ENCODE results near the gene RHOU.
"Not testable (repeated sequence)": the region's sequence is repeated elsewhere in the genome, so short reads cannot be mapped to it uniquely, and the experiment has no call there.

RHOU gene

GRCh38 chr1:228734881-228735801 is at the start of gene RHOU:
Gene RHOU (plus strand): TSS chr1:228735479. CDS start chr1:228735743, 264 bp downstream.
- no peak for TF ChIP-seq GATA1 (IDR thresholded peaks at IDR 0.05; ENCODE audit: low read depth, low read length)
- DNase-seq, result peak; percentile 51 to 62

GRCh38 chr1:228687587-228687986 is 47.7 kb upstream of the RHOU start:
- no peak for DNase-seq
- TF ChIP-seq GATA1 (IDR thresholded peaks at IDR 0.05; ENCODE audit: low read depth, low read length) (no peak), POLR2A (IDR thresholded peaks at IDR 0.05; ENCODE audit: low read length) (no peak)

GRCh38 chr1:228689255-228689654 is 46.0 kb upstream of the RHOU start:
- TF ChIP-seq GATA1 (IDR thresholded peaks at IDR 0.05; ENCODE audit: low read depth, low read length) (no peak), POLR2A (IDR thresholded peaks at IDR 0.05; ENCODE audit: low read length) (no peak)
- DNase-seq, result no peak

- TF ChIP-seq GATA1 (IDR thresholded peaks at IDR 0.05; ENCODE audit: low read depth, low read length) (no peak), POLR2A (IDR thresholded peaks at IDR 0.05; ENCODE audit: low read length) (no peak)
- no peak for DNase-seq
These were observed 44.1 kb upstream of the RHOU start for GRCh38 chr1:228691211-228691610.

- DNase-seq, result peak; percentile 18 to 24
- no peak for TF ChIP-seq GATA1 (IDR thresholded peaks at IDR 0.05; ENCODE audit: low read depth, low read length)
- no peak for TF ChIP-seq POLR2A (IDR thresholded peaks at IDR 0.05; ENCODE audit: low read length)
These were observed 43.4 kb upstream of the RHOU start for GRCh38 chr1:228691926-228692325.

GRCh38 chr1:228694447-228694846 is 40.8 kb upstream of the RHOU start:
- DNase-seq, result not testable (repeated sequence)

- DNase-seq, result no peak
- TF ChIP-seq POLR2A (IDR thresholded peaks at IDR 0.05; ENCODE audit: low read length), result no peak
These were observed 40.0 kb upstream of the RHOU start for GRCh38 chr1:228695015-228695955.

- no peak for TF ChIP-seq GATA1 (IDR thresholded peaks at IDR 0.05; ENCODE audit: low read depth, low read length)
- TF ChIP-seq POLR2A (IDR thresholded peaks at IDR 0.05; ENCODE audit: low read length), result no peak
- no peak for DNase-seq
These were observed 37.9 kb upstream of the RHOU start for GRCh38 chr1:228697207-228698016.

GRCh38 chr1:228698017-228698329 is 37.3 kb upstream of the RHOU start:
- TF ChIP-seq GATA1 (IDR thresholded peaks at IDR 0.05; ENCODE audit: low read depth, low read length) (no peak), POLR2A (IDR thresholded peaks at IDR 0.05; ENCODE audit: low read length) (no peak)
- DNase-seq, result no peak

GRCh38 chr1:228702433-228702832 is 32.8 kb upstream of the RHOU start:
- TF ChIP-seq POLR2A (IDR thresholded peaks at IDR 0.05; ENCODE audit: low read length) (no peak), GATA1 (IDR thresholded peaks at IDR 0.05; ENCODE audit: low read depth, low read length) (no peak)
- no peak for DNase-seq

GRCh38 chr1:228706305-228706704 is 29.0 kb upstream of the RHOU start:
- DNase-seq, result no peak
- TF ChIP-seq POLR2A (IDR thresholded peaks at IDR 0.05; ENCODE audit: low read length) (no peak), GATA1 (IDR thresholded peaks at IDR 0.05; ENCODE audit: low read depth, low read length) (no peak)

- TF ChIP-seq POLR2A (IDR thresholded peaks at IDR 0.05; ENCODE audit: low read length), result no peak
- no peak for TF ChIP-seq GATA1 (IDR thresholded peaks at IDR 0.05; ENCODE audit: low read depth, low read length)
- DNase-seq, result no peak
These were observed 18.2 kb upstream of the RHOU start for GRCh38 chr1:228717081-228717480.

- no peak for DNase-seq
- TF ChIP-seq GATA1 (IDR thresholded peaks at IDR 0.05; ENCODE audit: low read depth, low read length) (no peak), POLR2A (IDR thresholded peaks at IDR 0.05; ENCODE audit: low read length) (no peak)
These were observed 13.9 kb upstream of the RHOU start for GRCh38 chr1:228721407-228721806.

- DNase-seq, result no peak
- no peak for TF ChIP-seq GATA1 (IDR thresholded peaks at IDR 0.05; ENCODE audit: low read depth, low read length)
- no peak for TF ChIP-seq POLR2A (IDR thresholded peaks at IDR 0.05; ENCODE audit: low read length)
These were observed 12.0 kb upstream of the RHOU start for GRCh38 chr1:228723287-228723686.
